KMS-11 (cell line): ENCODE data around the gene LRRC56.

Experiments used
- H2AFZ ChIP-seq: fragments of 200-600 bp; sonication (generic); 2 replicates; pipeline ENCODE4 v1.6.1; 2016; ENCODE audit warnings: antibody characterized with exemption, mixed run types, low read depth
- H3K27ac ChIP-seq: fragments of 200-600 bp; sonication (generic); 2 replicates; pipeline ENCODE4 v1.6.1; 2016; ENCODE audit warnings: mild to moderate bottlenecking, mixed run types
- H3K27me3 ChIP-seq: fragments of 200-600 bp; sonication (generic); 2 replicates; pipeline ENCODE4 v1.6.1; 2017; ENCODE audit warnings: mild to moderate bottlenecking, low read depth, mixed run types, moderate library complexity; ENCODE audit not compliant: insufficient read depth
- H3K36me3 ChIP-seq: fragments of 200-600 bp; sonication (generic); 2 replicates; pipeline ENCODE4 v1.6.1; 2017; ENCODE audit warnings: mild to moderate bottlenecking, mixed run types; ENCODE audit not compliant: insufficient read depth
- H3K4me1 ChIP-seq: fragments of 200-600 bp; sonication (generic); 2 replicates; pipeline ENCODE4 v1.6.1; 2016; ENCODE audit warnings: mild to moderate bottlenecking, low read depth, mixed run types; ENCODE audit not compliant: poor library complexity, severe bottlenecking
- H3K4me2 ChIP-seq: fragments of 200-600 bp; sonication (generic); 2 replicates; pipeline ENCODE4 v1.7.0; 2016; ENCODE audit warnings: mild to moderate bottlenecking, mixed run types
- H3K4me3 ChIP-seq: fragments of 200-600 bp; sonication (generic); IDR thresholded peaks from 2 replicates; pipeline ENCODE4 v1.6.1; 2017; ENCODE audit warnings: low read depth, low read length, mixed read lengths; ENCODE audit not compliant: insufficient read depth
- H3K79me2 ChIP-seq: fragments of 200-600 bp; sonication (generic); 2 replicates; pipeline ENCODE4 v1.6.1; 2016; ENCODE audit warnings: low read depth, mixed run types; ENCODE audit not compliant: insufficient read depth
- H3K9ac ChIP-seq: fragments of 200-600 bp; sonication (generic); 2 replicates; pipeline ENCODE4 v1.6.1; 2016; ENCODE audit warnings: mild to moderate bottlenecking, mixed run types
- H4K20me1 ChIP-seq: fragments of 200-600 bp; sonication (generic); 2 replicates; pipeline ENCODE4 v1.6.1; 2016; ENCODE audit warnings: mild to moderate bottlenecking, mixed run types; ENCODE audit not compliant: insufficient read depth
- TF ChIP-seq, protein P1 (sequence below): fragments of 200-600 bp; sonication (generic); conservative IDR thresholded peaks from 2 replicates; pipeline ENCODE4 v1.6.1; 2017; ENCODE audit warnings: low read depth, mild to moderate bottlenecking, antibody characterized with exemption, low read length, moderate library complexity, mixed read lengths

LRRC56 gene

DNA sequence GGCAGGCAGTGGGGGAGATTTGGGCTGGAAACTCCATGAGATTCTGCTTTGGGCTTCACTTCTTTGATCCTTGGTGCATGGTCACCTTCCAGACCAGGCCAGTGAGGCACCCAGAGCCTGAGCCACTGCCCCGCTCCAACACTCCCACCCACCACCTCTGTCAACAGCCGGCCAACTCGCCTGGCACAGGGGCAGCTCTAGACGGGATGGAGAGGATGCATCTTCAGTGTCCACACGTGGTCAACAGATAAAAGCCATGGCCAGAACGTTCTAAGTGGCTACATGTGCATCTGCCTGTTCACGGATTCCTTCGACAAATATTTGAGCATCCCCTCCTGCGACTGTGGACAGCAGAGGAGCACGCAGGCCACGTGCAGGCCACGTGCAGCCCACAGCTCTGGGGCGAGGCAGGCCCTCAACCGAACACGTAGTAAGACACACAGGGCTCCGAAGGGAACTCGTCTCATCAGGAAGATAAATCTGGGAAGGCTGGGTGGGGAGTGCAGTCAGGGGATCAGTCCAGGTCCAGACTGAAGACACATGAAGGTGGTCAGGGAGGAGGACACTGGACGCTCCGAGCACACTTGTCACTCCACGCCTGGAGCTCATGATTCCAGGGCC, 1.2 kb downstream of the LRRC56 start:
- Histone ChIP-seq H3K27ac (no peak overlapping the region), H3K9ac (peak overlapping the region; percentile 84; the same call in 1 of the 2 replicates)

DNA sequence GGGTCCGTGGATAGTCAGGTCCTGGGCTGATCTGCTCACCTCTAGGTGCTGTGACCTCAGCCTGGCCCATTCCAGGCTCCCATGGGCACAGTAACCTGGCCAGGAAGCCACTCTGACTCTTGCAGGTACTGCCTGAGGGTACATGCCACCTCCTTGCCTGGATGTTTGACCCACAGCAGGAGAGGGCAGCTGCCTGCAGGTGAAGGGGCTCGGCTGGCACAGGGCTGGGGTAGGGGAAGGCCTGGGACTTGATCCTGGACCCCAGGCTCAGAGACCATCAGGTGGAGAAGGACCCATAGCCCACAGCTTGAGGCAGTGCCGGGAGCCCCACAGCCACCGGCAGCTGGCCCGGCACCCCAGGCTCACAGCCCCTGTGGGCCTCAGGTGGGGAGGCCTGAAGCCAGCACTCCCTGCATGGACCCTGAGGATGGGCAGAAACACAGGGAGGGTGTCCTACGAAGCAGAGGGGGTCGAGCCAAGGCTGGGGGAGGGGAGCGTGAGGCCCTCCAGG, 2.7 kb downstream of the LRRC56 start:
- H3K27me3 ChIP-seq = no peaks in the 10 kb centered on the region
- no peak overlapping the region for H3K9ac ChIP-seq
- TF ChIP-seq, protein P1, sequence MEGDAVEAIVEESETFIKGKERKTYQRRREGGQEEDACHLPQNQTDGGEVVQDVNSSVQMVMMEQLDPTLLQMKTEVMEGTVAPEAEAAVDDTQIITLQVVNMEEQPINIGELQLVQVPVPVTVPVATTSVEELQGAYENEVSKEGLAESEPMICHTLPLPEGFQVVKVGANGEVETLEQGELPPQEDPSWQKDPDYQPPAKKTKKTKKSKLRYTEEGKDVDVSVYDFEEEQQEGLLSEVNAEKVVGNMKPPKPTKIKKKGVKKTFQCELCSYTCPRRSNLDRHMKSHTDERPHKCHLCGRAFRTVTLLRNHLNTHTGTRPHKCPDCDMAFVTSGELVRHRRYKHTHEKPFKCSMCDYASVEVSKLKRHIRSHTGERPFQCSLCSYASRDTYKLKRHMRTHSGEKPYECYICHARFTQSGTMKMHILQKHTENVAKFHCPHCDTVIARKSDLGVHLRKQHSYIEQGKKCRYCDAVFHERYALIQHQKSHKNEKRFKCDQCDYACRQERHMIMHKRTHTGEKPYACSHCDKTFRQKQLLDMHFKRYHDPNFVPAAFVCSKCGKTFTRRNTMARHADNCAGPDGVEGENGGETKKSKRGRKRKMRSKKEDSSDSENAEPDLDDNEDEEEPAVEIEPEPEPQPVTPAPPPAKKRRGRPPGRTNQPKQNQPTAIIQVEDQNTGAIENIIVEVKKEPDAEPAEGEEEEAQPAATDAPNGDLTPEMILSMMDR = no peak
- no peak overlapping the region for H3K4me3 ChIP-seq
- H2AFZ ChIP-seq = no peak overlapping the region
- no peak overlapping the region for H3K4me2 ChIP-seq
- H3K79me2 ChIP-seq = no peaks in the 10 kb centered on the region
- H3K4me1 ChIP-seq = peaks cover 19% of the 10 kb centered on the region
- no peaks in the 10 kb centered on the region for H4K20me1 ChIP-seq
- H3K36me3 ChIP-seq = no peaks in the 10 kb centered on the region
- no peak overlapping the region for H3K27ac ChIP-seq

More for the DNA sequence above, 1.2 kb downstream of the LRRC56 start:
- H3K4me1 ChIP-seq = peaks cover 27% of the 10 kb centered on the region
- TF ChIP-seq, protein P1 = no peak
- no peaks in the 10 kb centered on the region for H4K20me1 ChIP-seq
- no peaks in the 10 kb centered on the region for H3K27me3 ChIP-seq
- H2AFZ ChIP-seq = no peak overlapping the region
- H3K36me3 ChIP-seq = no peaks in the 10 kb centered on the region
- H3K79me2 ChIP-seq = peaks cover 4% of the 10 kb centered on the region; the same call in 1 of the 2 replicates
- H3K4me3 ChIP-seq = no peak overlapping the region
- H3K4me2 ChIP-seq = peak overlapping the region; percentile 76; the same call in 1 of the 2 replicates

DNA sequence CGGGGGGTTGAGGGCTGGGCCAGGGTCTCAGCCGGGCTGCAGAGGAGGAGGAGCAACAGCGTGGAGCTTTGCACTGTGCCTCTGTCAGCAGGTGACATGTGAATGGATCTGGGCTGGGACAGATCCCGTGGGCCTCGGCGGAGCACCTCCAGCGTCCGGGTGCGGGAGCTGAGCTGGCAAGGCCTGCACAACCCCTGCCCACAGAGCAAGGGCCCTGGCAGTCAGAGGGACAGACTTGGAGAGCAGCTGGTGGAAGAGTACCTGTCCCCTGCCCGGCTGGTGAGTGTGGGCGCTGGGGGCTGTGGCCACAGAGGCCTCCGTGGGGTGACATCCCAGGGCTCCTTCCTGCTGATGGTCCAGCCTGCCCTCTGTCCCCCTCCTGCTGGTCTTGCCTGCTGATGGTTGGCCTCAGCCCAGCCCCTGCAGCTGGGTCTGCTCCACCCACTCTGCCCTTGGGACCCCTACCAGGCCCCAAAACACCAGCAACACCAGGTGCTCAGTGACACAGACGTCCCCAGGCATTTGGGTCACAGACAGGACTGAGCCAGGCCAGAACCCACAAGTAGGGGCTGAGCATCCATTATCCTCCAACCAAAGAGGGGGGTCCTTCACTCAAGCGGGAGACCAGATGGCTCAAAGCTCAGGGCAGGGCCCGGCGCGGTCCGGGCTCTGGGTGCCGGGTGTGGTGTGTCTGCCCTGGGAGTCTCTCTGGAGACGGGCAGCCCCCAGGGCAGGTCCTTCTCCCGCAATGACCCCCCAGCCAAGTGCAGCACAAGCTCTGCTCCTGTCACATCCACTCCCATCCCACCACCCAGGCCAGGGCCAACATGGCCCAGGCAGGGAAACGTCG, 3.5 kb downstream of the LRRC56 start:
- Histone ChIP-seq H3K4me2 (no peak overlapping the region), H3K79me2 (no peaks in the 10 kb centered on the region), H3K27ac (no peak overlapping the region), H3K27me3 (no peaks in the 10 kb centered on the region), H3K9ac (no peak overlapping the region), H3K4me1 (peaks cover 19% of the 10 kb centered on the region), H3K36me3 (no peaks in the 10 kb centered on the region), H3K4me3 (no peak overlapping the region), H2AFZ (no peak overlapping the region), H4K20me1 (no peaks in the 10 kb centered on the region)
- TF ChIP-seq, protein P1 = no peak

DNA sequence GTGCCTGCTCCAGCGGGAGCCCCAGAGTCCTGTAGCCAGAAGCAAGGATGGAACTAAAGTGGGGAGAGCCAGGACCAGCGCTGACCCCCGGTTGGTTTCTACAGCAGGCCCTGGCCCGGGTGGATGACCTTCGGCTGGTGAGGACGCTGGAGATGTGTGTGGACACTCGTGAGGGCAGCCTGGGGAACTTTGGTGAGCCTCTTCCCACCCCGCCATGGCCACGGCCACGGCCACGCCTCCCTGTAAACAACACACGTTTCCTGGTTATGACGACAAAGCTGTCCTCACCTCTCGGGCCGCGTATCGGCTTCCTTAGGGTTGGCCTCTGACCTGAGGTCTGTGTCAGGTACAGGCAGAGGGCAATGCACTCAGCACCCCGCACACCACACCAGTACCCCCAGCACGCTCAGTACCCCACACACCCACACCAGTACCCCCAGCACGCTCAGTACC, 4.1 kb downstream of the LRRC56 start:
- no peaks in the 10 kb centered on the region for H3K79me2 ChIP-seq
- H2AFZ ChIP-seq = no peak overlapping the region
- H3K27ac ChIP-seq = no peak overlapping the region
- no peak overlapping the region for H3K9ac ChIP-seq
- no peak overlapping the region for H3K4me3 ChIP-seq
- H3K27me3 ChIP-seq = no peaks in the 10 kb centered on the region
- H3K4me2 ChIP-seq = no peak overlapping the region
- no peaks in the 10 kb centered on the region for H3K36me3 ChIP-seq
- TF ChIP-seq, protein P1 = no peak
- H4K20me1 ChIP-seq = no peaks in the 10 kb centered on the region
- H3K4me1 ChIP-seq = peaks cover 16% of the 10 kb centered on the region
